ENCODE measurements around the gene CEP70.

DNA sequence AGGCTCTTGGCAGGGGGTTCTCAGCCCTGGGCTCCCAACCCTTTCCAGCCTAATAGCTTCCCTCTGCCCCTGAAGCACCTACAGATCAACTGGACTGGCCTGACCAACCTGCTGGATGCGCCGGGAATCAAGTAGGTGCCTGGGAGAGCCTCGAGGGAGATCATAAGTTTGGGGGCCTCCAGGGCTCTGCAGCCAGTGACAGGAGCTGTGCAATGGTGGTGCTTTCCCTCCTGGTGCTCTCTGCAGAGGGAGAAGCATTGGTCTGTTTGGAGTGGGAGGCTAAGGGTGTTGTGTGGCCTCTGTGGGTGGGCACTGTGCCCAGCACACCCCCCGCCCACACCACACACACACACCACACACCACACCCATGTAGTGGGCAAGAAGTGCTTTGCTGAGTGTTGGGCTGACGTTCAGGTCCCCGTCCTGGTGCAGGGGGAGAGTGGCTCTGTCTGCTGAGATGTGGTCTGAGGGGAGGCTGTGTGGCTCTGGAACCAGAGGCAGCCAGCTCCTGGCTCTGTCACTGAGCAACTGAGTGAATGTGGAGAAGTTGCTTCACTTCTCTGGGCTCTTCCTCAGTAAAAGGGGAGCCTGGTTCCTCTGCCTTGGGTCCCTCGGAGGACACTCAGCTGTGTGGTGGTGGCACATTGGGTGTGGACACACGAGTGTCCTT is 133.4 kb downstream of the CEP70 start:
- TF ChIP-seq, protein P1, sequence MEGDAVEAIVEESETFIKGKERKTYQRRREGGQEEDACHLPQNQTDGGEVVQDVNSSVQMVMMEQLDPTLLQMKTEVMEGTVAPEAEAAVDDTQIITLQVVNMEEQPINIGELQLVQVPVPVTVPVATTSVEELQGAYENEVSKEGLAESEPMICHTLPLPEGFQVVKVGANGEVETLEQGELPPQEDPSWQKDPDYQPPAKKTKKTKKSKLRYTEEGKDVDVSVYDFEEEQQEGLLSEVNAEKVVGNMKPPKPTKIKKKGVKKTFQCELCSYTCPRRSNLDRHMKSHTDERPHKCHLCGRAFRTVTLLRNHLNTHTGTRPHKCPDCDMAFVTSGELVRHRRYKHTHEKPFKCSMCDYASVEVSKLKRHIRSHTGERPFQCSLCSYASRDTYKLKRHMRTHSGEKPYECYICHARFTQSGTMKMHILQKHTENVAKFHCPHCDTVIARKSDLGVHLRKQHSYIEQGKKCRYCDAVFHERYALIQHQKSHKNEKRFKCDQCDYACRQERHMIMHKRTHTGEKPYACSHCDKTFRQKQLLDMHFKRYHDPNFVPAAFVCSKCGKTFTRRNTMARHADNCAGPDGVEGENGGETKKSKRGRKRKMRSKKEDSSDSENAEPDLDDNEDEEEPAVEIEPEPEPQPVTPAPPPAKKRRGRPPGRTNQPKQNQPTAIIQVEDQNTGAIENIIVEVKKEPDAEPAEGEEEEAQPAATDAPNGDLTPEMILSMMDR (IDR thresholded peaks at IDR 0.05), result no peak
- TF ChIP-seq POLR2A (IDR thresholded peaks at IDR 0.05), result no peak
